ES-I3 (cell line): Measurements from ENCODE around the gene SLC22A3.
"Not testable (repeated sequence)": the region's sequence is repeated elsewhere in the genome, so short reads cannot be mapped to it uniquely, and the experiment has no call there.

ENCODE experiments used
- H3K36me3 ChIP-seq: 2 replicates; pipeline ENCODE4 v1.6.1; 2013; ENCODE audit warnings: mild to moderate bottlenecking, low read length, control low read depth, moderate library complexity; ENCODE audit not compliant: insufficient read depth
- H3K4me1 ChIP-seq: 2 replicates; pipeline ENCODE4 v1.6.1; 2013; ENCODE audit warnings: mild to moderate bottlenecking, control low read depth, low read length; ENCODE audit not compliant: insufficient read depth
- H3K9ac ChIP-seq: 2 replicates; pipeline ENCODE4 v1.6.1; 2013; ENCODE audit warnings: low read depth, mild to moderate bottlenecking, low read length, moderate library complexity
- H3K9me3 ChIP-seq: 2 replicates; pipeline ENCODE4 v1.6.1; 2013; ENCODE audit warnings: mild to moderate bottlenecking, low read length, moderate library complexity; ENCODE audit not compliant: control insufficient read depth, insufficient read depth

SLC22A3 gene

GRCh38 chr6:160445130-160445529, 97.0 kb downstream of the SLC22A3 start:
- Histone ChIP-seq H3K9me3 (no peaks in the 10 kb centered on the region; the same call in 1 of the 2 replicates), H3K9ac (no peak overlapping the region), H3K36me3 (no peaks in the 10 kb centered on the region; the same call in 1 of the 2 replicates), H3K4me1 (no peaks in the 10 kb centered on the region)

GRCh38 chr6:160447350-160447749, 99.2 kb downstream of the SLC22A3 start:
- Histone ChIP-seq H3K4me1 (no peaks in the 10 kb centered on the region), H3K36me3 (no peaks in the 10 kb centered on the region; the same call in 1 of the 2 replicates), H3K9ac (no peak overlapping the region), H3K9me3 (no peaks in the 10 kb centered on the region; the same call in 1 of the 2 replicates)

GRCh38 chr6:160449787-160450186, 101.6 kb downstream of the SLC22A3 start:
- not testable (repeated sequence) for H3K36me3 ChIP-seq, H3K9ac ChIP-seq, H3K9me3 ChIP-seq, H3K4me1 ChIP-seq

- H3K36me3 ChIP-seq: no peaks in the 10 kb centered on the region; the same call in 1 of the 2 replicates
- peaks cover 3% of the 10 kb centered on the region; the same call in 1 of the 2 replicates for H3K4me1 ChIP-seq
- H3K9me3 ChIP-seq: no peaks in the 10 kb centered on the region; the same call in 1 of the 2 replicates
- H3K9ac ChIP-seq: no peak overlapping the region
These were observed 102.7 kb downstream of the SLC22A3 start for GRCh38 chr6:160450849-160451248.

GRCh38 chr6:160454303-160454702, 106.1 kb downstream of the SLC22A3 start:
- Histone ChIP-seq H3K9ac (no peak overlapping the region), H3K36me3 (no peaks in the 10 kb centered on the region; the same call in 1 of the 2 replicates), H3K4me1 (peaks cover 3% of the 10 kb centered on the region; the same call in 1 of the 2 replicates), H3K9me3 (no peaks in the 10 kb centered on the region; the same call in 1 of the 2 replicates)

- H3K36me3 ChIP-seq: no peaks in the 10 kb centered on the region; the same call in 1 of the 2 replicates
- H3K9me3 ChIP-seq: no peaks in the 10 kb centered on the region
- H3K9ac ChIP-seq: no peak overlapping the region
- peaks cover 3% of the 10 kb centered on the region; the same call in 1 of the 2 replicates for H3K4me1 ChIP-seq
These were observed 106.9 kb downstream of the SLC22A3 start for GRCh38 chr6:160455081-160455480.

GRCh38 chr6:160455541-160456213, 107.5 kb downstream of the SLC22A3 start:
- no peaks in the 10 kb centered on the region for H3K9me3 ChIP-seq
- peaks cover 3% of the 10 kb centered on the region; the same call in 1 of the 2 replicates for H3K4me1 ChIP-seq
- H3K36me3 ChIP-seq: no peaks in the 10 kb centered on the region
- 0 out of 2 replicates have a peak overlapping the region, but pooled peaks have one; percentile 15 for H3K9ac ChIP-seq

GRCh38 chr6:160456214-160456546, 108.0 kb downstream of the SLC22A3 start:
- Histone ChIP-seq H3K36me3 (no peaks in the 10 kb centered on the region), H3K9me3 (no peaks in the 10 kb centered on the region), H3K4me1 (peaks cover 3% of the 10 kb centered on the region; the same call in 1 of the 2 replicates), H3K9ac (no peak overlapping the region)

GRCh38 chr6:160457823-160458222, 109.6 kb downstream of the SLC22A3 start:
- Histone ChIP-seq H3K9ac (no peak overlapping the region), H3K4me1 (peaks cover 3% of the 10 kb centered on the region; the same call in 1 of the 2 replicates), H3K36me3 (no peaks in the 10 kb centered on the region), H3K9me3 (no peaks in the 10 kb centered on the region)

- Histone ChIP-seq H3K9me3 (no peaks in the 10 kb centered on the region), H3K36me3 (no peaks in the 10 kb centered on the region), H3K4me1 (no peaks in the 10 kb centered on the region), H3K9ac (no peak overlapping the region)
These were observed 113.5 kb downstream of the SLC22A3 start for GRCh38 chr6:160461641-160462040.

GRCh38 chr6:160462116-160462515, 113.9 kb downstream of the SLC22A3 start:
- Histone ChIP-seq H3K9ac (no peak overlapping the region), H3K9me3 (no peaks in the 10 kb centered on the region), H3K4me1 (no peaks in the 10 kb centered on the region), H3K36me3 (no peaks in the 10 kb centered on the region)

GRCh38 chr6:160462551-160463109, 114.5 kb downstream of the SLC22A3 start:
- Histone ChIP-seq H3K4me1 (no peaks in the 10 kb centered on the region), H3K9me3 (no peaks in the 10 kb centered on the region), H3K9ac (no peak overlapping the region), H3K36me3 (no peaks in the 10 kb centered on the region)

- Histone ChIP-seq H3K36me3 (no peaks in the 10 kb centered on the region), H3K4me1 (no peaks in the 10 kb centered on the region), H3K9ac (no peak overlapping the region), H3K9me3 (no peaks in the 10 kb centered on the region)
These were observed 116.6 kb downstream of the SLC22A3 start for GRCh38 chr6:160464744-160465143.

- not testable (repeated sequence) for H3K36me3 ChIP-seq, H3K9ac ChIP-seq, H3K9me3 ChIP-seq, H3K4me1 ChIP-seq
These were observed 119.2 kb downstream of the SLC22A3 start for GRCh38 chr6:160467261-160467871.

- H3K9ac ChIP-seq: no peak overlapping the region
- no peaks in the 10 kb centered on the region for H3K36me3 ChIP-seq
- H3K9me3 ChIP-seq: no peaks in the 10 kb centered on the region
- no peaks in the 10 kb centered on the region for H3K4me1 ChIP-seq
These were observed 121.0 kb downstream of the SLC22A3 start for GRCh38 chr6:160469153-160469552.
